HepG2 (cell line): ENCODE measurements around the gene ACTA2. TPM values are rescaled to one million over a fixed set of nuclear protein-coding genes. Genes with fewer than 3 reads are reported as not detected.

Experiments used
- ATAC-seq: fragments of 200-7000 bp; cut with Tn5 transposase; 3 replicates; pipeline ENCODE4 v1.9.1; 2020; ENCODE audit warnings: mild to moderate bottlenecking, moderate library complexity
- BruUV-seq: library from RNA; stranded (reverse); fragments of 400-500 nt; replicated peaks from 2 replicates; lab custom pipeline; 2021; lab: Mats Ljungman, UMichigan
- CTCF ChIA-PET: fragments of 300-600 bp; formaldehyde crosslinking; extraction: SDS; loops from one replicate; lab custom pipeline; 2021; ENCODE audit warnings: low total read pairs, inconsistent platforms, low intra/inter-chr PET ratio; lab: Yijun Ruan, JAX
- POLR2A ChIA-PET: fragments of 350-600 bp; sonication (Branson Sonifier 250); formaldehyde crosslinking; loops from one replicate; lab custom pipeline; 2020; ENCODE audit warnings: antibody characterized with exemption, inconsistent platforms; lab: Yijun Ruan, JAX
- DNase-seq: peaks from one replicate; pipeline ENCODE4 v3.0.0-alpha.2; 2015; ENCODE audit warnings: low spot score
- FAIRE-seq: peaks from 3 replicates; lab custom pipeline; 2011; peaks lifted over from hg19 to GRCh38; lab: Jason Lieb, UNC
- H2AFZ ChIP-seq: one replicate; pipeline ENCODE4 v1.6.1; 2011; ENCODE audit warnings: low read length, inconsistent platforms
- H3K27ac ChIP-seq: fragments of 300-600 bp; 3 replicates; pipeline ENCODE4 v1.8.0; 2011; ENCODE audit warnings: mixed run types, mild to moderate bottlenecking, mixed read lengths, low read length, inconsistent platforms; ENCODE audit not compliant: insufficient read depth; ENCODE audit errors: extremely low read length
- H3K27me3 ChIP-seq, 2 experiments: fragments of 200-600 bp in 1 of 2; 2 replicates in 1 of 2; 3 replicates in 1 of 2; pipeline versions ENCODE4 v1.6.0 to v1.8.0; 2011; ENCODE audit warnings: low read length in 2 of 2, mild to moderate bottlenecking in 2 of 2, moderate library complexity in 2 of 2, inconsistent platforms in 1 of 2; ENCODE audit not compliant: insufficient read depth in 2 of 2, control insufficient read depth in 1 of 2
- H3K36me3 ChIP-seq, 2 experiments: fragments of 200-600 bp in 1 of 2; replicated peaks in 1 of 2; 2 replicates in 1 of 2; 3 replicates in 1 of 2; pipeline versions ENCODE4 v1.5.1 to v1.8.0; 2011; ENCODE audit warnings: low read length in 2 of 2, inconsistent platforms in 1 of 2; ENCODE audit not compliant: insufficient read depth in 2 of 2, control insufficient read depth in 1 of 2
- H3K4me1 ChIP-seq: 2 replicates; pipeline ENCODE4 v1.5.1; 2012; ENCODE audit warnings: low read length, inconsistent platforms; ENCODE audit not compliant: insufficient read depth
- H3K4me2 ChIP-seq: 2 replicates; pipeline ENCODE4 v1.6.0; 2011; ENCODE audit warnings: low read depth, low read length, inconsistent platforms
- H3K4me3 ChIP-seq, 3 experiments: fragments of 200-600 bp in 1 of 3; sonication (generic), shearing (Covaris generic) in 1 of 3; replicated peaks in 1 of 3; 2 replicates each; pipeline ENCODE4 v1.5.1; 2011 to 2016; ENCODE audit warnings: low read length in 3 of 3, inconsistent platforms in 2 of 3, low read depth in 2 of 3, mild to moderate bottlenecking in 2 of 3, control low read depth in 1 of 3, mixed read lengths in 1 of 3; ENCODE audit not compliant: insufficient read depth in 1 of 3
- H3K79me2 ChIP-seq: one replicate; pipeline ENCODE4 v1.6.1; 2011; ENCODE audit warnings: low read length, inconsistent platforms; ENCODE audit not compliant: insufficient read depth
- H3K9ac ChIP-seq: 2 replicates; pipeline ENCODE4 v1.6.0; 2011; ENCODE audit warnings: mild to moderate bottlenecking, low read depth, low read length, inconsistent platforms; ENCODE audit not compliant: insufficient read depth
- H3K9me3 ChIP-seq: 2 replicates; pipeline ENCODE4 v1.5.1; 2012; ENCODE audit warnings: mild to moderate bottlenecking, low read length
- H4K20me1 ChIP-seq: 2 replicates; pipeline ENCODE4 v1.6.0; 2011; ENCODE audit warnings: inconsistent platforms, mild to moderate bottlenecking, low read length, moderate library complexity; ENCODE audit not compliant: insufficient read depth
- ATF7 ChIP-seq, 2 experiments: fragments of 450-650 bp in 1 of 2; sonication (generic) in 1 of 2; formaldehyde crosslinking in 1 of 2; IDR thresholded peaks; 2 replicates each; pipeline versions ENCODE4 v1.4.0 to v1.6.1; 2016 to 2020; ENCODE audit warnings: antibody characterized with exemption in 1 of 2, mild to moderate bottlenecking in 1 of 2, missing genetic modification reagents in 1 of 2
- CEBPB ChIP-seq: IDR thresholded peaks from 2 replicates; pipeline ENCODE4 v1.6.1; 2011; ENCODE audit warnings: low read depth, low read length, improper control_type of control experiment, borderline replicate concordance
- CEBPG ChIP-seq: IDR thresholded peaks from 2 replicates; pipeline ENCODE4 v1.6.1; 2016
- FOXO1 ChIP-seq: sonication (generic); formaldehyde crosslinking; IDR thresholded peaks from 2 replicates; pipeline ENCODE4 v1.4.0; 2020; ENCODE audit warnings: missing genetic modification reagents
- GTF3A ChIP-seq: sonication (generic); formaldehyde crosslinking; conservative IDR thresholded peaks from 2 replicates; pipeline ENCODE4 v1.4.0; 2020; ENCODE audit warnings: mild to moderate bottlenecking, missing genetic modification reagents
- MED13 ChIP-seq: sonication (generic); formaldehyde crosslinking; IDR thresholded peaks from 2 replicates; pipeline ENCODE4 v1.5.0; 2020; ENCODE audit warnings: missing genetic modification reagents
- PAWR ChIP-seq: sonication (generic); formaldehyde crosslinking; IDR thresholded peaks from 2 replicates; pipeline ENCODE4 v1.4.0; 2020; ENCODE audit warnings: missing genetic modification reagents, mild to moderate bottlenecking, borderline replicate concordance
- RORA ChIP-seq: sonication (generic); formaldehyde crosslinking; IDR thresholded peaks from 2 replicates; pipeline ENCODE4 v1.5.0; 2020; ENCODE audit warnings: mild to moderate bottlenecking, missing genetic modification reagents, moderate library complexity
- TGIF2 ChIP-seq: IDR thresholded peaks from 2 replicates; pipeline ENCODE4 v1.6.1; 2016; ENCODE audit warnings: control low read depth, missing compliant biosample characterization
- ZNF674 ChIP-seq: sonication (generic); formaldehyde crosslinking; IDR thresholded peaks from 2 replicates; pipeline ENCODE4 v1.5.0; 2020; ENCODE audit warnings: low read depth, mild to moderate bottlenecking, missing genetic modification reagents
- ZNF747 ChIP-seq: sonication (generic); formaldehyde crosslinking; IDR thresholded peaks from 2 replicates; pipeline ENCODE4 v1.8.1; 2023; ENCODE audit warnings: missing genetic modification reagents, mild to moderate bottlenecking, borderline replicate concordance
- ZNF772 ChIP-seq: sonication (generic); formaldehyde crosslinking; IDR thresholded peaks from 2 replicates; pipeline ENCODE4 v1.5.0; 2020; ENCODE audit warnings: mild to moderate bottlenecking, missing genetic modification reagents
- WGBS: methylation state at CpG from one replicate; pipeline ENCODE4 v1.1.6; 2017; ENCODE audit warnings: low lambda C conversion rate; 5-methylcytosine and 5-hydroxymethylcytosine counted together
- in situ Hi-C: cut with HindIII; loops from 2 replicates; pipeline ENCODE4 v1.10.0; 2017; ENCODE audit warnings: low pct_unique_long_range_greater_than_20kb; ENCODE audit not compliant: extremely low pct_ligation_motif_present
- intact Hi-C: fragments of 100-400 bp; cut with micrococcal nuclease; formaldehyde crosslinking; loops from one replicate; pipeline ENCODE4 v1.10.0; 2022; ENCODE audit not compliant: unreplicated experiment
- polyA plus RNA-seq, 8 experiments: library from polyadenylated mRNA; depleted of rRNA in 3 of 8; stranded (reverse) in 7 of 8; unstranded in 1 of 8; fragments of >200 nt; fragmentation: Illumina TruSeq in 4 of 8; extraction: Trizol in 4 of 8; gene quantifications; 2 replicates each; pipeline versions ENCODE4 v1.2.1 to v1.2.3, GENCODE V29; 2011 to 2016; ENCODE audit warnings: low read depth in 4 of 8, missing spikeins in 1 of 8, mixed read lengths in 1 of 8; ENCODE audit not compliant: insufficient read depth in 1 of 8
- total RNA-seq, 5 experiments: library from RNA; depleted of rRNA; stranded (reverse); fragments of >200 nt; fragmentation: Illumina TruSeq; extraction: Trizol; gene quantifications; 2 replicates each; pipeline ENCODE4 v1.2.3, GENCODE V29; 2016; ENCODE audit warnings: low read depth in 1 of 5
- TF ChIP-seq, protein P1 (sequence below): sonication (generic); formaldehyde crosslinking; IDR thresholded peaks from 2 replicates; pipeline ENCODE4 v1.4.0; 2020; ENCODE audit warnings: missing genetic modification reagents
- TF ChIP-seq, protein P2 (sequence below): sonication (generic); formaldehyde crosslinking; IDR thresholded peaks from 2 replicates; pipeline ENCODE4 v1.4.0; 2020; ENCODE audit warnings: missing genetic modification reagents, borderline replicate concordance

The ACTA2 gene
- total and polyA plus RNA-seq, 2 of the 13 experiments (the other 11 are each of a cell fraction or from before 2014, with no cell fraction given), result 21.8 to 59.9 TPM

DNA sequence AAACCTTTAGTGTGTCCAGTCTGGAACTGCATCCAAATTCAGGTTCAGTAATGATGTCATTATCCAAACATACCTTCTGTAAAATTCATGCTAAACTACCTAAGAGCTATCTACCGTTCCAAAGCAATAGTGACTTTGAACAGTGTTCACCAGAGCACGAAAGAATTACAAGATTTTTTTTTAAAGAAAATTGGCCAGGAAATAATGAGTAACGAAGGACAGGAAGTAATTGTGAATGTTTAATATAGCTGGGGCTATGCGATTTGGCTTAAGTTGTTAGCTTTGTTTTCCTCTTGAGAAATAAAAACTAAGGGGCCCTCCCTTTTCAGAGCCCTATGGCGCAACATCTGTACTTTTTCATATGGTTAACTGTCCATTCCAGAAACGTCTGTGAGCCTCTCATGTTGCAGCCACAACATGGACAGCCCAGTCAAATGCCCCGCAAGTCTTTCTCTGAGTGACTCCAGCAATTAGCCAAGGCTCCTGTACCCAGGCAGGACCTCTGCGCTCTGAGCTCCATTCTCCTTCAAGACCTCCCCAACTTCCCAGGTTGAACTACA lies 37.3 kb upstream of the ACTA2 start:
- CTCF ChIA-PET, result no interaction called here
- Histone ChIP-seq H3K9ac (peak overlapping the region; percentile 79), H3K4me1 (peaks cover 48% of the 10 kb centered on the region), H3K27me3 (no peaks in the 10 kb centered on the region; a peak in 1 of 5 replicates), H3K9me3 (0 out of 2 replicates have a peak, but pooled peaks cover 4% of the 10 kb centered on the region), H3K4me3 (peak overlapping the region; percentile 83 to 91 (median 88)), H2AFZ (peak overlapping the region; percentile 21), H3K79me2 (peaks cover 35% of the 10 kb centered on the region), H3K4me2 (peak overlapping the region; percentile 87), H3K27ac (peak overlapping the region; percentile 74), H3K36me3 (no peaks in the 10 kb centered on the region), H4K20me1 (no peaks in the 10 kb centered on the region; the same call in 1 of the 2 replicates)
- DNase-seq, result no peak
- intact Hi-C loops (no loop called here), in situ Hi-C loops (no loop called here)
- peak; percentile 26; the same call in 2 of the 3 replicates for ATAC-seq
- BruUV-seq, result TSS peak; percentile 50
- 23% methylated on average over 8 of the region's 8 CpGs for WGBS
- POLR2A ChIA-PET, result interaction anchor here (0.6 to 1.6 kb wide), 3 partner anchors 15 to 603 kb away, joined by 3 to 5 read pairs (median 3); no protein-coding TSS in a partner anchor
- FAIRE-seq, result no peak
- TF ChIP-seq PAWR (no peak), TGIF2 (CRISPR knock-in tag) (0 out of 2 replicates have a peak, but pooled peaks have one; percentile 1), ZNF772 (no peak), ZNF674 (0 out of 2 replicates have a peak, but pooled peaks have one; percentile 49), ATF7 (IDR thresholded peaks at IDR 0.05) (peak; percentile 63; the same call in 1 of the 2 replicates), ATF7 (CRISPR knock-in tag; IDR thresholded peaks at IDR 0.05) (no peak), GTF3A (CRISPR knock-in tag) (no peak), MED13 (CRISPR knock-in tag) (0 out of 2 replicates have a peak, but pooled peaks have one; percentile 25), FOXO1 (CRISPR knock-in tag) (no peak), ZNF747 (0 out of 2 replicates have a peak, but pooled peaks have one; percentile 1), CEBPB (peak; percentile 80), CEBPG (CRISPR knock-in tag) (peak; percentile 38), RORA (CRISPR knock-in tag) (no peak)
- TF ChIP-seq, protein P1, sequence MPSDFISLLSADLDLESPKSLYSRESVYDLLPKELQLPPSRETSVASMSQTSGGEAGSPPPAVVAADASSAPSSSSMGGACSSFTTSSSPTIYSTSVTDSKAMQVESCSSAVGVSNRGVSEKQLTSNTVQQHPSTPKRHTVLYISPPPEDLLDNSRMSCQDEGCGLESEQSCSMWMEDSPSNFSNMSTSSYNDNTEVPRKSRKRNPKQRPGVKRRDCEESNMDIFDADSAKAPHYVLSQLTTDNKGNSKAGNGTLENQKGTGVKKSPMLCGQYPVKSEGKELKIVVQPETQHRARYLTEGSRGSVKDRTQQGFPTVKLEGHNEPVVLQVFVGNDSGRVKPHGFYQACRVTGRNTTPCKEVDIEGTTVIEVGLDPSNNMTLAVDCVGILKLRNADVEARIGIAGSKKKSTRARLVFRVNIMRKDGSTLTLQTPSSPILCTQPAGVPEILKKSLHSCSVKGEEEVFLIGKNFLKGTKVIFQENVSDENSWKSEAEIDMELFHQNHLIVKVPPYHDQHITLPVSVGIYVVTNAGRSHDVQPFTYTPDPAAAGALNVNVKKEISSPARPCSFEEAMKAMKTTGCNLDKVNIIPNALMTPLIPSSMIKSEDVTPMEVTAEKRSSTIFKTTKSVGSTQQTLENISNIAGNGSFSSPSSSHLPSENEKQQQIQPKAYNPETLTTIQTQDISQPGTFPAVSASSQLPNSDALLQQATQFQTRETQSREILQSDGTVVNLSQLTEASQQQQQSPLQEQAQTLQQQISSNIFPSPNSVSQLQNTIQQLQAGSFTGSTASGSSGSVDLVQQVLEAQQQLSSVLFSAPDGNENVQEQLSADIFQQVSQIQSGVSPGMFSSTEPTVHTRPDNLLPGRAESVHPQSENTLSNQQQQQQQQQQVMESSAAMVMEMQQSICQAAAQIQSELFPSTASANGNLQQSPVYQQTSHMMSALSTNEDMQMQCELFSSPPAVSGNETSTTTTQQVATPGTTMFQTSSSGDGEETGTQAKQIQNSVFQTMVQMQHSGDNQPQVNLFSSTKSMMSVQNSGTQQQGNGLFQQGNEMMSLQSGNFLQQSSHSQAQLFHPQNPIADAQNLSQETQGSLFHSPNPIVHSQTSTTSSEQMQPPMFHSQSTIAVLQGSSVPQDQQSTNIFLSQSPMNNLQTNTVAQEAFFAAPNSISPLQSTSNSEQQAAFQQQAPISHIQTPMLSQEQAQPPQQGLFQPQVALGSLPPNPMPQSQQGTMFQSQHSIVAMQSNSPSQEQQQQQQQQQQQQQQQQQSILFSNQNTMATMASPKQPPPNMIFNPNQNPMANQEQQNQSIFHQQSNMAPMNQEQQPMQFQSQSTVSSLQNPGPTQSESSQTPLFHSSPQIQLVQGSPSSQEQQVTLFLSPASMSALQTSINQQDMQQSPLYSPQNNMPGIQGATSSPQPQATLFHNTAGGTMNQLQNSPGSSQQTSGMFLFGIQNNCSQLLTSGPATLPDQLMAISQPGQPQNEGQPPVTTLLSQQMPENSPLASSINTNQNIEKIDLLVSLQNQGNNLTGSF (CRISPR knock-in tag), result no peak
- TF ChIP-seq, protein P2, sequence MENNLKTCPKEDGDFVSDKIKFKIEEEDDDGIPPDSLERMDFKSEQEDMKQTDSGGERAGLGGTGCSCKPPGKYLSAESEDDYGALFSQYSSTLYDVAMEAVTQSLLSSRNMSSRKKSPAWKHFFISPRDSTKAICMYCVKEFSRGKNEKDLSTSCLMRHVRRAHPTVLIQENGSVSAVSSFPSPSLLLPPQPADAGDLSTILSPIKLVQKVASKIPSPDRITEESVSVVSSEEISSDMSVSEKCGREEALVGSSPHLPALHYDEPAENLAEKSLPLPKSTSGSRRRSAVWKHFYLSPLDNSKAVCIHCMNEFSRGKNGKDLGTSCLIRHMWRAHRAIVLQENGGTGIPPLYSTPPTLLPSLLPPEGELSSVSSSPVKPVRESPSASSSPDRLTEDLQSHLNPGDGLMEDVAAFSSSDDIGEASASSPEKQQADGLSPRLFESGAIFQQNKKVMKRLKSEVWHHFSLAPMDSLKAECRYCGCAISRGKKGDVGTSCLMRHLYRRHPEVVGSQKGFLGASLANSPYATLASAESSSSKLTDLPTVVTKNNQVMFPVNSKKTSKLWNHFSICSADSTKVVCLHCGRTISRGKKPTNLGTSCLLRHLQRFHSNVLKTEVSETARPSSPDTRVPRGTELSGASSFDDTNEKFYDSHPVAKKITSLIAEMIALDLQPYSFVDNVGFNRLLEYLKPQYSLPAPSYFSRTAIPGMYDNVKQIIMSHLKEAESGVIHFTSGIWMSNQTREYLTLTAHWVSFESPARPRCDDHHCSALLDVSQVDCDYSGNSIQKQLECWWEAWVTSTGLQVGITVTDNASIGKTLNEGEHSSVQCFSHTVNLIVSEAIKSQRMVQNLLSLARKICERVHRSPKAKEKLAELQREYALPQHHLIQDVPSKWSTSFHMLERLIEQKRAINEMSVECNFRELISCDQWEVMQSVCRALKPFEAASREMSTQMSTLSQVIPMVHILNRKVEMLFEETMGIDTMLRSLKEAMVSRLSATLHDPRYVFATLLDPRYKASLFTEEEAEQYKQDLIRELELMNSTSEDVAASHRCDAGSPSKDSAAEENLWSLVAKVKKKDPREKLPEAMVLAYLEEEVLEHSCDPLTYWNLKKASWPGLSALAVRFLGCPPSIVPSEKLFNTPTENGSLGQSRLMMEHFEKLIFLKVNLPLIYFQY, result no peak
